ENCODE measurements around the gene DOK4.
"Not testable (repeated sequence)": the region's sequence is repeated elsewhere in the genome, so short reads cannot be mapped to it uniquely, and the experiment has no call there.

DOK4 gene

DNA sequence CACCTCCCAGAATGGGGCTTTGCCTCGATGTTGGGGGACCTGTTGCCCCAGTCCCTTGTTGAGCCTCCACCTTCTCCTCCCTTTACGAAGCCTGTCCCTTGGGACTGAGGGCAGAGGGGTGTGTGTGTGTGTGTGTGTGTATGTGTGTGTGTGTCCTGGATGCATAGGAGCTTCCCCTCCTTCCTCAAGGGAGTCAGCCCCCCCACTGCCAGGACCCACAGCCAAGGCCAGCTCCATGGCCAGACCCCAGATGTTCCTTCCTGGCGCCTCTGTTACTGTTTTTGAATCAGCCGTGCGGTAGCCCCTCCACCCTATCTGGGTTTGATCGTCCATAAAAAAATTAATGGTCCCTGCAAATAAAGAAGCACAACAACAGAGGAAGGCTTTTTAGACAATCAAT, 17.7 kb upstream of the DOK4 start:
- DNase-seq (ENCODE audit: extremely low spot score, insufficient read length, low read depth) (no peak), FAIRE-seq (no peak)

DNA sequence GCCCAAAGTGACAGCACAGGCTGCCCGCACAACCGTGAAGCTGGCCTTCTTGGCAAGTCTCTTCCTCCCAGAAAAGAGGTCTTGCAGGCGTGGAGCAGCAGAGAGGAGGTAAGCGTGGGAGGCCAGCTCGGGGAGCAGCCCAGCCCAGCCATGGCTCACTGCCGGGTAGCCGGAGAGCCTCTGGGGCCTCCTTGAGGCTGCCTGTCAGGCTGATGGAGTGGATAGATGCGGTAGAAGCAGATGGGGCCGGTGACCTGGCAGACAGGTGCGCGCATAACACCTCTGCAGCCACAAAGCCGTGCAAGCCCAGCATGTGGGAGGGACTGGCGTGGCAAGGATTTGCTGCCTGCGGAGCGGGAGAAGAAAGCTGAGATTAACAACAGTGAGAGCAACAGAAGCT, 17.1 kb upstream of the DOK4 start:
- FAIRE-seq (no peak), DNase-seq (ENCODE audit: extremely low spot score, insufficient read length, low read depth) (no peak)

DNA sequence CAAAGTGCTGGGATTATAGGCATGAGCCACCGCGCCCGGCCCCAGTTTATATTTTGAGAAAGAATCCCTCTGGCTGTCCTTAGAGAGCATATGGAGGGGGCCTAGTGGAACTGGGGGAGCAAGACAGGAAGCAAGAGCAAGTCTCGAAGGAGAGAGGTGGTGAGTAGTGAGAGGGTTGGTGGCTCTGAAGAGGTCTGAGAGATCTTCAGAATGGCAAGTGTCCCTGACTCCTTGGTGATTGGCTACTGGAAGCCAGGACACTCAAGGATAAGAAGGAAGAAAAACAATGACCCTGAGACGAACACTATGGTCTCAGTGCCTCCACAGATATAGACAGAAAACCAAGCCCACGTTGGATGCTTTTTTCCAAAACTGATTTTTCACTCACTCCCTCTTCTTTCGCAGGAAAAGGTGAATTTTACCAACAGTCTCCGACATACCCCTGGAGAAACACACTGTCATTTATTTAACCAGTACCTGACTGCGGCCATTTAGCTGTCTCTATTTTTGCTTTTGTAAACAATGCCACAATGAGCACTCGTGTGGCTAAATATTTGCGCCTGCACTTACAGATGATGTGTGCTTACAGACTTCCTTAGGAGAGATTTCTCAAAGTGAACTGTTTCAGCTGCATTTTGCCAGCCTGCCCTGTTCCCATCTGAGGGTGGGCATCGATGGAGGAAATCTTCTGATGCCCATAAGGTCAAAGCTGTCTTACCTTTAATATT, 15.9 kb upstream of the DOK4 start:
- FAIRE-seq (no peak), DNase-seq (ENCODE audit: extremely low spot score, insufficient read length, low read depth) (no peak)

DNA sequence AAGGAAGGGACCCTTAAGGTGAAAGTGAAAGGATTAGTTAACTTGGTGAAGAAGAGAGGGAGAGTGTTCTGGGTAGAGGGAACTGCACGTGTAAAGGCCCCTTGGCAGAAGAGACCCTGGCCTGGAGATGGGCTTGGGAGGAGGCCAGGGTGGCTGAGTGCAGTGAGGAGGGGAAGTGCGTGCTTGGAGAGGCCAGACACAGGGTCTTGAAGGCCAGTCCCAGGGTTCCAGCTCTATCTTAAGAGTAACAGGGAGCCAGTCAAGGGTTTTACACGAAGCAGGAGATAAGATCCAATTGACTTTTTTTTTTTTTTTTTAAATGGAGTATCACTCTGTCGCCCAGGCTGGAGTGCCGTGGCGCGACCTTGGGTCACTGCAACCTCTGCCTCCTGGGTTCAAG, 15.2 kb upstream of the DOK4 start:
- no peak for DNase-seq (ENCODE audit: extremely low spot score, insufficient read length, low read depth)
- no peak for FAIRE-seq

DNA sequence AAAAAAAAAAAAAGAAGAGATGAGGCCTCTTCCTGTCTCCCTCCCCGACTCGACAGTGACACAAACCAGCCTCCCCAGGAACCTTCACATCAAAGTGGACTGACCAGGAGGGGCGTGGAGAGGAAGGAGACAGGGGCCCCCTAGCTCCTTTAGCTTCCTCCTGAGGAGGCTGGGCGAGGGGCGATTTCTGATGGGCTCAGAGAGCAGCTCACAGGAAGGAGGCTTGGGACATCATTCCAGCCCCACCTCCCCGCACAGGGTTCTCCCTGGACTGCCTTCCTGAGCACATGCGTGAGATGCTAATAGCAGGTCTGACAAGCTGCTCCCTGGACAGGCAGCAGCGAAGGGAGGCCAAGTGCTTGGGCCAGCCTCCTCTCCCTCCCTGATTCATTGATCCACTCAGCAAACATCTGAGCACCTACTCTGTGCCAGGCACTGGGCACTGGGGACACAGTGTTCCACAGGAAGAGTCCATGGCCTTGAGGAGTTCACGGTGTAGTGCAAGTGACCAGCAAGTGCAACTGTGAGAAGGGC, 14.4 kb upstream of the DOK4 start:
- DNase-seq (ENCODE audit: extremely low spot score, insufficient read length, low read depth) = no peak
- FAIRE-seq = no peak

DNA sequence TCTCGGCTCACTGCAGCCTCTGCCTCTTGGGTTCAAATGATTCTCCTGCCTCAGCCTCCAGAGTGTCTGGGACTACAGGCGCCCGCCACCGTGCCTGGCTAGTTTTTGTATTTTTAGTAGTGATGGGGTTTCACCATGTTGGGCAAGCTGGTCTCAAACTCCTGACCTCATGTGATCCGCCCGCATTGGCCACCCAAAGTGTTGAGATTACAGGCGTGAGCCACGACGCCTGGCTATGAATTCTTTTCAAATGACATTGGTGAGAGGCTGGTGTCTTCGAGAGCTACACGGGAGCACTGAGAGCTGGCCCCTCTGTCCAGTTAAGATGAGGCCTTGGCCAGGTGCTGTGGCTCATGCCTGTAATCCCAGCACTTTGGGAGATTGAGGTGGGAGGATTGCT, 13.6 kb upstream of the DOK4 start:
- DNase-seq (ENCODE audit: extremely low spot score, insufficient read length, low read depth); FAIRE-seq: not testable (repeated sequence)

DNA sequence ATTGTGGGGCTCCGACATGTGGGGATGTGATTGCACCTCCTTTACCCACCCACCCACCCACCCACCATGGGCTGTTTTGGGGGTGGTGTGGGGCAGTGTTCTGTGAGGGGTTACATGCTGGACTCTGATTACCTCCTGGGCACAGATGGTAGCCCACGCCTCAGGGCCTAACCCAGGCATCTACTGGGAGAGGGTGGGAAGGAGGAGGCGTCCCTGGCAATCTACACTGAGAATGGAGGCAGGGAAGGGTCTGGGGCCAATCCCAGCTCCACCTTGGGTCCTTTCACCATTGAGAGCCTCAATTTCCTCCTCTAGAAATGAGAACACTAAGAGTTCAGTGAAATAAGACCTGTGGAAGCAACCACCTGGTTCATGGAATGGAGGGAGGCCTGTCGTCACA, 11.7 kb upstream of the DOK4 start:
- DNase-seq (ENCODE audit: extremely low spot score, insufficient read length, low read depth) (no peak), FAIRE-seq (no peak)

DNA sequence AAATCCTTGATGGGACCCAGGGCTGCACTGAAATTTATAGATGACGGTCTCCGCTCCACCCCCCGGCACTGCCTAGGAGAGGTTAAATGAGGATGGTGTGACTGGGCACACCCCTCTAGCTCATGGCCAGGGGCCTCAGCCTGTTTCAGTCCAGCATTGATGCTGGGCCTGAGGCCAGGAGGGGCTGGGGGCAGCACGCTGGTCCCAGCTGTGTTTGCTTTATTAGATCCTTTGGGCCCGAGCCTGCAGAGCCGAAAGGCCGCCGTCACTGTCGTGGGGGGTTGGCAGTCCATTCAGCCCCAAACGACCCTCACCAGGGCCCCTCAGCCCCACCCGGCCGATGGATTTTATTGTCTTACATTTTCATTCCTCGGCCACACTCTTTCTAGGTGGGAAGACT, 10.8 kb upstream of the DOK4 start:
- FAIRE-seq (no peak), DNase-seq (ENCODE audit: extremely low spot score, insufficient read length, low read depth) (no peak)

DNA sequence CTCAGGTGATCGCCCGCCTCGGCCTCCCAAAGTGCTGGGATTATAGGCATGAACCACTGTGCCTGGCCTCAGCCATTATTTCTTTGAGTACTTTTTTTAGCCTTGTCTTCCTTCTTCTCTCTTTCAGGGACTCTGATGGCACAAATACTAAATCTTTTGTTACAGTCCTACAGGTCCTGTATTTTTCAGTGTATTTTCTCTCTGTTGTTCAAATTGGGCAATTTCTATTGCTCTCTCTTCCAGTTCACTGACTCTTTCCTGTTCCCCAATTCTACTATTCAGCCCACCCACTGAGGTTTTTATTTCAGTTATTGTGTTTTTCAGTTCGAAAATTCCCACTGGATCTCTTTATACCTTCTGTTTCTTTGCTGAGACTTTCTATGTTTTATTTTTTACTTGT, 7.5 kb upstream of the DOK4 start:
- FAIRE-seq (no peak), DNase-seq (ENCODE audit: extremely low spot score, insufficient read length, low read depth) (no peak)

DNA sequence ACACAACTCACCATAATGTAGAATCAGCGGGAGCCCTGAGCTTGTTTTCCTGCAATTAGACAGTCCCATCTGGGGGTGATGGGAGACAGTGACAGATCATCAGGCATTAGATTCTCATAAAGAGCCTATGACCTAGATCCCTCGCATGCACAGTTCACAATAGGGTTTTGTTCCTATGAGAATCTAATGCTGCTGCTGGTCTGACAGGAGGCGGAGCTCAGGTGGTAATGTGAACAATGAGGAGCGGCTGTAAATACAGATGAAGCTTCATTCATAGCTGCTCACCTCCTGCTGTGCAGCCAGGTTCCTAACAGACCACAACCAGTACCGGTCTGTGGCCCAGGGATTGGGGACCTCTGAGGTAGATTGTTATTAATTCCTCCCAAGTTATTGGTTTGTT, 2.9 kb upstream of the DOK4 start:
- FAIRE-seq (no peak), DNase-seq (ENCODE audit: extremely low spot score, insufficient read length, low read depth) (no peak)

DNA sequence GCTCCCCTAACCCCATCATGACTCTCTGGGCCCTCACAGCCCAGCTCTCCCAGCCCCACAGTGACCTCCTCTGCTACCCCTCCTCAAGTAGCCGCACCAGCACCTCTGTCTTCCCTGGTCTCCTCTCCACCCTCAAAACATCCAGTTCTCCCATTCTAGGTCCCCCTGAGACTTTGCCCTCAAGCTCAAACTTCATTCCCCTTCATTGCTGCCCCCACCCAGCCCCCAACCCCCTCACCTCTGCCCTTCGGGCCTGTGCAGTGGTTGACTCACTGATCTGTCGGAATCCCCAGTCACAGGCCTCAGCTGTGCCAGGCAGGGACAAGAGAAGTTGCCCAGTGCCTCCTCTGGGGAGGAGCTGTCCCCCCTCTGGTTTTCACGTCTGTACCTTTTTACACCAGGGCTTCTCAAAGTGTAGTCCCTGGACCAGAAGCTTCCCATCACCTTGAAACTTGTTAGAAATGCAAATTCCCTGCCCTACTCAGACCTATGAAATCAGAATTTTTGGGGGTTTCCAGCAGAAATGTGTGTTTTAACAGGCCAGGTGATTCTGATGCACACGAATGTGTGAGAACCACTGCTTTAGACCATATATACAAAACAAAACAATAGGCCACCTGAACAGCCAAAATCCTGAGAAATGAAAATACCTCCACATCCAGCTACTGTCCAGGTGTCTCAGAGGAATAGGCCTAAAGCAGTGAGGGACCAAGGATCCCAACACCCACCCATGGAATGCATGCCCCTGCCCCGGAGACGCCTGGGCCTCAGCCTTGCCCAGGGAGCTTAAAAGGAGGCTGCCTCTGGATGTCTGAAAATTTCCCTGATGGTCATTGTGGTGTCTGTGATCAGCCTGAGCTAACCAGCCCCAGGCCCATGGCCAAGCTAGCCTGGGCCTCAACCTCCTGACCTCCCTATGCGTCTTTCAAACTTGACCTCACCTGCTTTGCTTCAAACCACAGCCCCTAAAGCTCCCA, 853 bp upstream of the DOK4 start:
- DNase-seq (ENCODE audit: extremely low spot score, insufficient read length, low read depth) (no peak), FAIRE-seq (no peak)

DNA sequence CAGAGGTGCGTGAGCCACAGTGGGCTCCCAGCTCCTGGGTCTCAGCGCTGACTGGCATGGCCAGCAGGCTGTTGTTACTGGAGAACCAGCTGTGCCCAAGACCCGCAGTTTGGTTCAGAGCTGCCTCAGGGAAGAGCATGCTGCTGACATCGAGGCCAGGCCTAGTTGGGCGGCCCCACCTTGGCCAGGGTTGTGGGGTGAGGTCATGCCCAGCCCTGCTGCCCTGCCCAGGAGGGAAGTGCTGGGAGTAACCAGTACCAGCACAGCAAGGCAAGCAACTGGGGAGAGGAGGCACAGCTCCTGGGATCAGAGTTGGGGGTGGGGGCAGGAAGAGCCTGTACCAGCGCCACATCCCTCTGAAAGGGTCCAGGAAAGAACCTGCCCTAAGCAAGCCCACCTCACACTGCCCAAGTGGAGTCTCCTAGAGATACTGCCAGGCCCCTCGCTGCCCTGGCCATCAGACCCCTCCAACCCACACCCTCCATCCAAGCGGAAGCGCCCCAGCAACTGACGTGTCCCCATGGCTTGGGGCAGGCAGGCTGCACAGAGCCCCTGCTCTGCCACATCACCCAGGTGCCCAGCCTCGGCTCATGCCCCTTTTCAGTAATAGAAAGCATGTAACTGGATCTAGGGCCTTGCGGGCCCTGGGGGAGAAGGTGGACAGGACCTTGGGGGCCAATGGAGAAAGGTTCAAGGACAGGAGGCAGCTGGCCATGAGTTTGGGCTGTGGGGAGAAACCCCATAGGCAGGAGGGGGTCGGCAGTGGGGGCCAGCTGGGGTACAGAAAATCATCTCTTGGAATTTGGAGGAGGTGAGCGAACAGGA, 990 bp downstream of the DOK4 start:
- FAIRE-seq = no peak
- no peak for DNase-seq (ENCODE audit: extremely low spot score, insufficient read length, low read depth)

DNA sequence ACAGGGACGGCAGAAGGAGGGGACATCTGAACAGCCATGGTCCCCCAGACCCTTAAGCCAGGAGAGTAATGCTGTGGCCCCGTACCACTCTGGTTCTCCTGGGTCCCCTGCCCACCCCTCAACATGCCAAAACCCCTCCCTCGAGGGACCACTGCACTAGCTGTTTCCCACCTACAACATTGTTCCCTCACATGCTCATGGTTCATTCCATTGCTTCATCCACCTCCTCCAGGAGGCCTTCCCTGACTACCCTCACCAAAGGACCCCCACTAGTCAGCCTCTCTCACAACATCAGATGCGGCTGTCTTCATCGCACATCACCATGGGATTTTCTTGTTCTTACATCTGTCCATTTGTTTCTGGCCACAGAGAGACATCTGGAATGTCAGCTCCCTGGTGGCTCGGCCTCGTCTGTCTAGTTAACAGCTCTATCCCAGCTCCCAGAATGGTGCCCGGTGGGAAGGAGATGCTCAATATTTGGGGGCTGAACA, 1.7 kb downstream of the DOK4 start:
- FAIRE-seq = no peak

DNA sequence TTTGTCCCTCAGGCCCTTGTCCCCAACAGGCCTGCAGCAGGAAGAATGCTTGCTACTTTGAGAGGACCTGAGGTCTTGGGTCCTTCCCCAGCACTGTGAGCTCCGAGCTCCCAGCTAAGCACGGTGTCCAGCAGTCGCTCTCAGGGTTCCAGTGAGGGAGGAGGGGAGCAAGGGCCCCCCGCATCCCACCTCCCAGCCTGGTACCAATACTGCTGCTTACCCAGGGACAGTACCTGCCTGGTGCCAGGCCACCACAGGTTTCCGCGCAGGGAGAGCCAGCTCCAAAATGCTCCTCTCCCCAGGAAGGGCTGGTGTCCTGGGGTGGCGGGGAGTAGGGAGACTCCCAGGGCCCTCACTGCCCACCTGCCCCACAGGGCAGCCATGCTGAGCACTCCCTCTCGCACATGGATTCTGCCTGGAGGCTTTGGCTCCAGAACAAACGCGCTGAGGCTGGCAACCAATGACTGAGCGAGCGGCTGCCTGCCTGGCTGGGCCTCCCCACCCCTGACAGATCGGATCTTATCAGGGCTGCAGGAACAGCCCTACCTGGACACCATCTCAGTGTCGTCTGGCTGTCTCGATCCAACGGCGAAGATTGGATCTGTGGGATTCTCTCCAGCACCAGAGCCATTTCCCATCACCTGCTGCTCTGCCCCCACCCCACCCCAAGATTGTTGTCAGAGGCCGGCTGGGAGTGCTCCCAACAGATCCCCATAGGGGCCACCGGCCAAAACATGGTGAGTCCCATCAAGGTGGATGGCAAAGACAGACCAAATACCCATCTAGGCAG, 2.4 kb downstream of the DOK4 start:
- DNase-seq (ENCODE audit: extremely low spot score, insufficient read length, low read depth) (no peak), FAIRE-seq (no peak)

More for the DNA sequence above, 1.7 kb downstream of the DOK4 start:
- DNase-seq (ENCODE audit: extremely low spot score, insufficient read length, low read depth) = no peak

DNA sequence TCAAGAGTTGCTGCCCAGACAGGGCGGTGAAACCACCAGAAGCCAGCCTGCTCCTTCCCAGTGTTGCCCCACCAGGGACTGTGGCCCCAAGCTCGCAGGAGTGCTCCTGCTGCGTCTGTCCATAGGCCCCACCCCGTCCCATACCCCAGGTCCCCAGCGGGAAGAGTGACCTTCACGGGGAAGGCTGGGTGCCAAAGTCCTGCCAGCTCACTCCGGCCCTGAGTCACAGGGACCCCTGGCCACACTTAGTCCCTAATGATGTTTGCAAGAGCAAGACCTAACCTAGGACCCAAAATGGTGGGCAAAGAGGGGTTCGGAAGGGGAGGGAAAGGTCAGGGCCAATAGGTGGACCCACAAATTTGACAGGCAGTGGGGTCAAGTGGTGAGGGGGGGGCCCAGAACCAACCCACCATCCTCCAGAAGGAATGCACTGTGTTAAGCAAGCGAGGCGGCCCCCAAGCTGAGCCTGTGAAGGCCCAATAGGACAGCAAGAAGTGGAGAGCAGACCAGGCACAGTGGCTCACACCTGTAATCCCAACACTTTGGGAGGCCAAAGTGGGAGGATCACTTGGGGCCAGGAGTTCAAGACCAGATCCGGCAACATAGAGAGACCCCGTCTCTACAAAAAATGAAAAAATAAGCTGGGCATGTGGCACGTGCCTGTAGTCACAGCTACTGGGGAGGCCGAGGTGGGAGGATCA, 3.3 kb downstream of the DOK4 start:
- DNase-seq (ENCODE audit: extremely low spot score, insufficient read length, low read depth) = no peak
- no peak for FAIRE-seq

DNA sequence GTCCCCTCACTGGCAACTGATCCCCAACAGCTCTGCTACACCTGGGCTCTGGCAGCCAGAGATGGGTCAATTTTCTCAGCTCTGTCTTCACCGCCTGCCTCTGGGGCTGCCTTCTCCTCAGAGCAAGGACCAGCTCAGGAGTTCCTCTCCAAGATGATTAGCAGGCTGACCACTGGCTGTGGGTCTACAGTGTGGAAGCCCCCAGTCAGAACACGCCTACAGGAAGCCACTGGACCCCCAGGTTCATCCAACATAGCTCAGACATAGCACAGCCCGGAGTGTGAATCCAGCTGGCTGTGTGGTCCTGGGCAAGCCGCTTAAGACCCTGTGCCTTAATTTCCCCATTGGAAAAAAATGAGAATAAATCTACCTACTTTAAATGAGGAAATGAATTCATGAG, 4.9 kb downstream of the DOK4 start:
- DNase-seq (ENCODE audit: extremely low spot score, insufficient read length, low read depth) (no peak), FAIRE-seq (no peak)

DNA sequence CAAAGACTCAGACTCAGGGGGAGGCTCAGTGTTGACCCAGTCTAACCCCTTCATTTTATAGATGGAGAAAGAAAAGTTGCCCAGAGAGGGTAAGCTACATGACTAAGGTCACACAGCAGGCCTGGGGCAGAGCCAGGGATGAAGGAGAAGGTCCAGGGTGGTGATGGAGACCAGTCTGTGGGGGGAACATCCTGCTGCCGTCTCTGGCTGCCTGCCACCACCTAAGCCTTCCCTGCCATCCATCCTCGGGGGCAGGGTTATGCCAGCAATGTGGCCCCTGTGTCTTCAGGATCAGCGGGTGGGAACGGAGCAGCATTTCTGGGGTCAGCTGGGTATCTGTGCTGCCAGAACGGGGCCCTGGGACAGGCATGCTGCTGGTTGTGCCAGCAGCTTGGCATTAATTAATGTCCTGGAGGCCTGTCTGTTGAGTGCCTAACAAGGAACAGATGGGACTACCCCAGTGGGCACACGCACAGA, 5.5 kb downstream of the DOK4 start:
- DNase-seq (ENCODE audit: extremely low spot score, insufficient read length, low read depth) (no peak), FAIRE-seq (no peak)

DNA sequence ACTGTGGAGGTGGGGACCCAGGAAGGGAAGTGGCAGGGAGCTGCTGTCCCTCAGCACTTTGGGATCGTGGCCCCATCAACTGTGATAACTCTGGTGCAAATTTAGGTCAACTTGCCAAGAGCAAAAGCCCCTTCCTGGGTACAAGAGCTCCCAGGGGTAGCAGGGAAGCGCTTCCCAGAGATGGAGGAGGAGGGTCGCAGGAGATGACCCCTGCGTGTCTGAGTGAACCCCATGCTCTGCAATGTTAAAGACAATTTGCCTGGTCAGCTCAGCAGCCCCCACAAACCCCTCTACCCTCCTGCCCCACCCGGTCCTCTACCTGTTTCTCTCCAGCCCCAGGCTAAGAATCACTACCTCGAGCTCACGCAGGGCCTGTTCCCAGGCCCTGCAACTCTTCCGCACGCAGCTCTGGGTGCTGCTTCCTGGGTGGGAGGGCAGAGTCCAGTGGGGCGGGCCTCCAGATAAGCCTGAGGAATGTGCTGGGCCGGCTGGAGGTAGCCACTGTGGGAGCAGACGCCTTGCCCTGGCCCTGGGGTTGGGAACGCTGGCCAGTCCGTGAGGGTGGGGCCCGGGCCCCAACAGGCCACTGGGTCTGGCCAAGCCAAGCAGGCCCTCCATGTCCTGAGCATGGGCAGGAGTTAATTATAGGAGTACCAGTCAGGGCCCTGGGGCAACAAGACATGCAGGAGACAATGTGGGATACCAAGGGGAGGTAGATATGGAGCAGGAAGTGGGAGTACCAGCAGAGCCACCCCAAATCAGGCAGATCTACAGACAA, 6.1 kb downstream of the DOK4 start:
- no peak for FAIRE-seq
- DNase-seq (ENCODE audit: extremely low spot score, insufficient read length, low read depth) = no peak

All from GM18507 (cell line).